Spleen (tissue), 11 donors: ENCODE measurements around the gene PGLYRP1. TPM values are rescaled to one million over a fixed set of nuclear protein-coding genes. Genes with fewer than 3 reads are reported as not detected.
A peak's percentile ranks its signal among the peaks of the same experiment; 100 is the strongest.

Experiments used
- DNase-seq: peaks from one replicate; pipeline ENCODE4 v3.0.0-alpha.2; 2020
- H3K27ac ChIP-seq, 8 donors: fragments of 200-600 bp; sonication (generic) in 7 of 8; 1 replicate in 4 of 8; 2 replicates in 4 of 8; pipeline versions ENCODE4 v1.5.0 to v1.8.0; 2016 to 2021; ENCODE audit warnings: inconsistent platforms in 4 of 8, mild to moderate bottlenecking in 4 of 8, moderate library complexity in 1 of 8
- H3K27me3 ChIP-seq, 7 donors: fragments of 200-600 bp; sonication (generic) in 6 of 7; replicated peaks in 1 of 7; 1 replicate in 4 of 7; 2 replicates in 3 of 7; pipeline versions ENCODE4 v1.5.0 to v1.8.0; 2016 to 2021; ENCODE audit warnings: inconsistent platforms in 3 of 7, mild to moderate bottlenecking in 1 of 7
- H3K36me3 ChIP-seq, 6 donors: fragments of 200-600 bp; sonication (generic) in 5 of 6; 1 replicate in 4 of 6; 2 replicates in 2 of 6; pipeline versions ENCODE4 v1.5.0 to v1.8.0; 2016 to 2021; ENCODE audit warnings: inconsistent platforms in 2 of 6
- H3K4me1 ChIP-seq, 6 donors: fragments of 200-600 bp; sonication (generic) in 5 of 6; 1 replicate in 3 of 6; 2 replicates in 3 of 6; pipeline versions ENCODE4 v1.5.0 to v1.8.0; 2016 to 2021; ENCODE audit warnings: inconsistent platforms in 3 of 6
- H3K4me3 ChIP-seq, 8 donors: fragments of 200-600 bp; sonication (generic) in 7 of 8; 1 replicate in 4 of 8; 2 replicates in 4 of 8; pipeline versions ENCODE4 v1.5.0 to v1.8.0; 2016 to 2021; ENCODE audit warnings: inconsistent platforms in 4 of 8, mild to moderate bottlenecking in 4 of 8, moderate library complexity in 2 of 8
- H3K9me3 ChIP-seq, 8 donors: fragments of 200-600 bp; sonication (generic) in 7 of 8; 1 replicate in 4 of 8; 2 replicates in 4 of 8; pipeline versions ENCODE4 v1.5.0 to v1.8.0; 2016 to 2021; ENCODE audit warnings: inconsistent platforms in 4 of 8
- POLR2A ChIP-seq, 3 donors: fragments of 450-650 bp; IDR thresholded peaks; one replicate each; pipeline ENCODE4 v1.5.1; 2017; ENCODE audit warnings: antibody characterized with exemption in 3 of 3, mild to moderate bottlenecking in 1 of 3
- POLR2AphosphoS5 ChIP-seq, 3 donors: sonication (generic); formaldehyde crosslinking; IDR thresholded peaks; one replicate each; pipeline ENCODE4 v1.5.1; 2017; ENCODE audit warnings: antibody characterized with exemption in 3 of 3
- WGBS, 5 donors: extraction: QIAGEN DNeasy Blood & Tissue Kit in 3 of 5; methylation state at CpG; one replicate each; pipeline versions ENCODE4 v1.1.5 to v1.1.7; 2013 to 2018; 5-methylcytosine and 5-hydroxymethylcytosine counted together
- intact Hi-C: fragments of 100-400 bp; cut with DNase I; formaldehyde crosslinking; loops from one replicate; pipeline ENCODE4 v1.15.0; 2023; ENCODE audit warnings: low total_unique reads
- polyA plus RNA-seq, 3 donors: library from polyadenylated mRNA; stranded (reverse); fragments of 200-250 nt; gene quantifications; one replicate each; pipeline ENCODE4 v1.2.1, GENCODE V29; 2013
- total RNA-seq, 7 donors: library from RNA; depleted of rRNA in 3 of 7; stranded (reverse); fragments of >200 nt in 3 of 7; fragmentation: NEBNext Ultra II Directional in 4 of 7; extraction: Animal tissue kit (Norgen Biotek cat#: 25700) in 4 of 7; gene quantifications; one replicate each; pipeline versions ENCODE4 v1.1.0 to v1.2.1, GENCODE V29; 2016 to 2021
- TF ChIP-seq, protein P1 (sequence below), 11 experiments: fragments of 200-600 bp in 7 of 11; fragments of 450-650 bp in 4 of 11; sonication (generic) in 4 of 11; IDR thresholded peaks in 8 of 11; conservative IDR thresholded peaks in 3 of 11; 1 replicate in 7 of 11; 2 replicates in 4 of 11; pipeline versions ENCODE4 v1.4.0 to v1.8.0; 2016 to 2021; ENCODE audit warnings: antibody characterized with exemption in 11 of 11, inconsistent platforms in 4 of 11, mild to moderate bottlenecking in 1 of 11
- donor health status: healthy with polysubstance abuse.
- donor health status: DM: no; HTN: no; CAD: no; lungs with moderate emphysema.
- donor health status: DM: no; HTN: no; CAD: no.
- donor health status: Bipolar disorder and iron deficiency.
- donor health status: healthy.
- donor health status: DM: no; HTN: no; CAD: no.
- donor health status: DM: yes; HTN: yes; CAD: no.

Gene PGLYRP1
- total and polyA plus RNA-seq, 10 donors = 2.5 to 97.9 (median 13.6) TPM

DNA sequence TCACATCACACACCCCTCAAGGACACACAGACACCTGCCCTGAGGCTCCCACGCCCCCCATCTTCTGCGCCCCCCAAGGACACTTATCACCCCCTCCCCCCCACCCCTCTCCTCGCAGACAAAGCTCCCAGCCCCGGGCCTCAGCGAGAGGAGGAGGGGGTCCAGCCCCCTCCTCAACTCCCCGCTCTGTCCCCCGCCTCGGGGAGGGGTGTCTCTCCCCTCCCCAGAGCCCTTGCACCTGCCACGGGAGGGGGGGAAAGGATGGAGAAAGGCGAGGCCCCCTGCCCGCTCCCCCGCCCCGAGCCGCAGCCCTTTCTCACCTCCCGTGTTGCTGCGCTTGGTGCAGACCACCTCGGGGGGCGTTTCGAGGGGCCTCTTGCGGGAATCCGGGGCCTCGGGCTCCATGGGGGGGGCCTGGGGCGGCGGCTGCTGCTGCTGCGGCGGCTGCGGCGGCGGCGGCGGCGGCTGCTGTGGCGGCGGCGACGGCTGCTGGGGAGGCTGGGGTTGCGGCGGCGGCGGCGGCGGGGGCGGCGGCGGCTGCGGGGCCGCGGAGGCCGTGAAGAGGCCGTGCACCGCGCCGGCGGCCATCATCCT lies 49.8 kb downstream of the PGLYRP1 start:
- Histone ChIP-seq H3K27me3 (peaks cover 0 to 92% (median 42%) of the 10 kb centered on the region in 7 donors), H3K27ac (peak overlapping the region in 2 of 8 donors; percentile 31 to 48), H3K4me3 (peak overlapping the region in 7 of 8 donors; percentile 18 to 70 (median 28)), H3K9me3 (no peaks in the 10 kb centered on the region), H3K36me3 (no peaks in the 10 kb centered on the region), H3K4me1 (peaks cover 6 to 40% (median 28%) of the 10 kb centered on the region in 6 donors)
- intact Hi-C loops = no loop called here
- DNase-seq = no peak
- no peak for TF ChIP-seq POLR2A (IDR thresholded peaks at IDR 0.05)
- no peak for TF ChIP-seq POLR2AphosphoS5 (IDR thresholded peaks at IDR 0.05)
- TF ChIP-seq, protein P1, sequence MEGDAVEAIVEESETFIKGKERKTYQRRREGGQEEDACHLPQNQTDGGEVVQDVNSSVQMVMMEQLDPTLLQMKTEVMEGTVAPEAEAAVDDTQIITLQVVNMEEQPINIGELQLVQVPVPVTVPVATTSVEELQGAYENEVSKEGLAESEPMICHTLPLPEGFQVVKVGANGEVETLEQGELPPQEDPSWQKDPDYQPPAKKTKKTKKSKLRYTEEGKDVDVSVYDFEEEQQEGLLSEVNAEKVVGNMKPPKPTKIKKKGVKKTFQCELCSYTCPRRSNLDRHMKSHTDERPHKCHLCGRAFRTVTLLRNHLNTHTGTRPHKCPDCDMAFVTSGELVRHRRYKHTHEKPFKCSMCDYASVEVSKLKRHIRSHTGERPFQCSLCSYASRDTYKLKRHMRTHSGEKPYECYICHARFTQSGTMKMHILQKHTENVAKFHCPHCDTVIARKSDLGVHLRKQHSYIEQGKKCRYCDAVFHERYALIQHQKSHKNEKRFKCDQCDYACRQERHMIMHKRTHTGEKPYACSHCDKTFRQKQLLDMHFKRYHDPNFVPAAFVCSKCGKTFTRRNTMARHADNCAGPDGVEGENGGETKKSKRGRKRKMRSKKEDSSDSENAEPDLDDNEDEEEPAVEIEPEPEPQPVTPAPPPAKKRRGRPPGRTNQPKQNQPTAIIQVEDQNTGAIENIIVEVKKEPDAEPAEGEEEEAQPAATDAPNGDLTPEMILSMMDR (IDR thresholded peaks at IDR 0.05 in 8 of 11, conservative IDR thresholded peaks at IDR 0.05 in 3 of 11) = no peak
- WGBS, 5 donors = 3 to 8% (median 3%) methylated on average over 7 to 46 of the region's 54 CpGs

DNA sequence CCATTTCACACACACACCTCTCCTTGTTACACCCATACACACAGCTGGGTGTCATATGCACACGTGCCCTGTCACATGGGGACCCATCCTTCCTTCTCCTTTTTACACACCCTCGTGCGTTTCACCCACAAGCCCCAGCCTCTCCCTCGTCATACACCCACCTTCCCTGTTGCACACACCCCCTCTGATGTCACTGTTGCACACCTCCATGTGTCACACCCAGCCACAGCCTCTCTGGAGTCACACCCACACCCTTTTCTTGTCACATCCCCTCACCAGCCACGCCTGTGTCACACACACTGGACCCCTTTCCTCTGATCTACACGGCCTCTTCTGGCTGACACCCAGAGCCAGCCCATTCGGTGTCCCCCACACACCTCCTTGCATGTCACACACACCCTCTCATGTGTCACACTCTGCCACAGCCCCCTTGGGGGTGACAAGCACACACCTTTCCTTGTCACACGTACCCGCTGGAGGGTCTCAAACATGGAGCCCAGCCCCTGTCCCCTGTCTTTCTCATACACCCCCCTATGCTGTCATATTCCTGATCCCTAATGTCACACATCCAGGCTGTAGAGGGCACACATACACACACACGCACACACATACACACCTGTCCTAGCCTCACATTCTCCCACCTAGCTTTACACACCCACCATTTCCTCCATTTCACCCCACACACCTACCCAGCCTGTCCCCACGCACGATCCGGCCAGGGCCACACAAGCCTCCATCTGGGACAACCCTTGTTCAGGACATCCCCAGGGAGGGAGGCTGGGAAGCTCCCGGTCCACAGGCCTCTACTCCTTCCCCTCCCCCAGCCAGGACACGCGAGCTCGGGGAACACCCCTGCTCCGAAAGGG lies 50.5 kb downstream of the PGLYRP1 start:
- peaks cover 6 to 40% (median 28%) of the 10 kb centered on the region in 6 donors for H3K4me1 ChIP-seq
- H3K4me3 ChIP-seq = peak overlapping the region; percentile 18 to 70 (median 27)
- H3K27me3 ChIP-seq = peaks cover 0 to 99% (median 42%) of the 10 kb centered on the region in 7 donors
- no peaks in the 10 kb centered on the region for H3K36me3 ChIP-seq
- TF ChIP-seq, protein P1 (IDR thresholded peaks at IDR 0.05 in 8 of 11, conservative IDR thresholded peaks at IDR 0.05 in 3 of 11) = no peak
- TF ChIP-seq POLR2AphosphoS5 (IDR thresholded peaks at IDR 0.05) = no peak
- TF ChIP-seq POLR2A (IDR thresholded peaks at IDR 0.05) = no peak
- peak overlapping the region in 2 of 8 donors; percentile 45 to 48 for H3K27ac ChIP-seq
- intact Hi-C loops = no loop called here
- 15 to 19% (median 19%) methylated on average over 18 of the region's 18 CpGs for WGBS, 5 donors
- no peak for DNase-seq
- no peaks in the 10 kb centered on the region for H3K9me3 ChIP-seq

DNA sequence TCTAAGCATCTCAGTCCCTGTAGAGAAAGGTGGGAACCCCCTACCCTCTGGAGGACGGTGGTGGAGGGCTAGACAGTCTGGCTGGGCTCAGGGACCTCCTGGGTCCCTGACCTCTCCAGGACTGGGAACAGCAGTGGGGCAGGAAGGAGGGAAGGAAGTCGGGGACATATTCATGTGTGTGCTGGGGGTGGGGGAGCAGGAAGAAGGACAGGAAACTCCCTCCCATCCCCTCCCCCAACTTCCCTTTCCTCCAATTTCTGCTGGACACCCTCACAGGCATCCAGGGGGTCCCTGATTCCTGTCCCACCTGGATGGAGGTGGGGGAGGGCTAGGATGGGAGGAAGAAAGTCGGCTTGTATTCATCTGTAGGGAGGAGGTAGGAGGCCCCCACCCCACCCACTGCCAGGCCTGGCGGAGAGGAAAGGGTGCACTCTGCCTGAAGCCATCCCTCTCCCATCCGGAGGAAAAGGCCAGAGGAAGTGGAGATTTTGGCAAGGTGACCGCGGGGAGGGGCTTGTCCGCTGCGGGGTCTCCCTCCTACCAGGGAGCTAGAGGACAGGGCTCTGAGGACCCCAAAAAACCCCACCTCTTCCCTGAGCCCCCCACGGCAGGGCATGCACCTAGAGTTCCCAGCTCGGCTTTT lies 51.5 kb downstream of the PGLYRP1 start:
- H3K36me3 ChIP-seq = no peaks in the 10 kb centered on the region
- no peaks in the 10 kb centered on the region for H3K9me3 ChIP-seq
- H3K27me3 ChIP-seq = peaks cover 0 to 100% (median 42%) of the 10 kb centered on the region in 7 donors
- TF ChIP-seq POLR2A (IDR thresholded peaks at IDR 0.05) (no peak), POLR2AphosphoS5 (IDR thresholded peaks at IDR 0.05) (no peak)
- TF ChIP-seq, protein P1 (IDR thresholded peaks at IDR 0.05 in 8 of 11, conservative IDR thresholded peaks at IDR 0.05 in 3 of 11) = no peak
- no peak for DNase-seq
- H3K4me3 ChIP-seq = peak overlapping the region in 4 of 8 donors; percentile 10 to 70 (median 38)
- intact Hi-C loops = no loop called here
- 1 to 8% (median 5%) methylated on average over 7 to 11 of the region's 11 CpGs for WGBS, 5 donors
- peak overlapping the region in 2 of 8 donors; percentile 38 to 45 for H3K27ac ChIP-seq
- peaks cover 6 to 40% (median 28%) of the 10 kb centered on the region in 6 donors for H3K4me1 ChIP-seq
